H1 (cell line): ENCODE results near the gene ZYX. TPM values are rescaled to one million over a fixed set of nuclear protein-coding genes. Genes with fewer than 3 reads are reported as not detected.
A peak's percentile ranks its signal among the peaks of the same experiment; 100 is the strongest.

ENCODE experiments used
- CTCF ChIA-PET: fragments of 300-600 bp; sonication (Branson Sonifier 250); formaldehyde crosslinking; loops from one replicate; lab custom pipeline; 2021; ENCODE audit not compliant: partially characterized antibody; lab: Charles Lee
- POLR2A ChIA-PET: fragments of 300-600 bp; sonication (Branson Sonifier 250); formaldehyde crosslinking; loops from one replicate; lab custom pipeline; 2021; ENCODE audit warnings: inconsistent platforms; ENCODE audit not compliant: partially characterized antibody; lab: Charles Lee
- DNase-seq, 2 experiments: peaks; one replicate each; pipeline versions ENCODE4 v3.0.0 to v3.0.0-alpha.2; 2010 to 2022; ENCODE audit warnings: low spot score in 2 of 2, low read depth in 1 of 2, mixed read lengths in 1 of 2
- FAIRE-seq: peaks from 2 replicates; lab custom pipeline; 2011; peaks lifted over from hg19 to GRCh38; lab: Jason Lieb, UNC
- H2AFZ ChIP-seq: 2 replicates; pipeline ENCODE4 v1.8.1; 2012; ENCODE audit warnings: low read length, inconsistent platforms
- H2AK5ac ChIP-seq: 2 replicates; pipeline ENCODE4 v1.6.1; 2013; ENCODE audit warnings: low read depth, low read length
- H2BK120ac ChIP-seq: replicated peaks from 2 replicates; pipeline ENCODE3; 2013; ENCODE audit warnings: low read depth, low read length, inconsistent platforms
- H2BK12ac ChIP-seq: 2 replicates; pipeline ENCODE4 v1.6.1; 2013; ENCODE audit warnings: low read depth, low read length
- H2BK15ac ChIP-seq: 2 replicates; pipeline ENCODE4 v1.6.1; 2013; ENCODE audit warnings: low read length
- H2BK20ac ChIP-seq: 2 replicates; pipeline ENCODE4 v1.6.1; 2013; ENCODE audit warnings: low read length
- H2BK5ac ChIP-seq: 2 replicates; pipeline ENCODE4 v1.6.1; 2013; ENCODE audit warnings: low read depth, low read length
- H3K14ac ChIP-seq: 2 replicates; pipeline ENCODE4 v1.6.1; 2013; ENCODE audit warnings: inconsistent platforms; ENCODE audit not compliant: insufficient read length
- H3K18ac ChIP-seq: 2 replicates; pipeline ENCODE4 v1.6.1; 2013; ENCODE audit warnings: low read length; ENCODE audit errors: extremely low read depth
- H3K23ac ChIP-seq: 2 replicates; pipeline ENCODE4 v1.6.1; 2013; ENCODE audit warnings: inconsistent platforms; ENCODE audit not compliant: insufficient read length
- H3K23me2 ChIP-seq: 2 replicates; pipeline ENCODE4 v1.6.1; 2013; ENCODE audit warnings: low read depth, low read length
- H3K27ac ChIP-seq: 2 replicates; pipeline ENCODE4 v1.6.1; 2011; ENCODE audit warnings: low read depth, low read length, inconsistent platforms
- H3K27me3 ChIP-seq, 4 experiments: replicated peaks in 1 of 4; 1 replicate in 1 of 4; 2 replicates in 3 of 4; pipeline versions ENCODE4 v1.6.1 to v1.8.1; 2011 to 2013; ENCODE audit warnings: low read length in 3 of 4, mild to moderate bottlenecking in 3 of 4, inconsistent platforms in 2 of 4, mixed read lengths in 2 of 4, moderate library complexity in 1 of 4; ENCODE audit not compliant: control insufficient read depth in 3 of 4, insufficient read depth in 3 of 4; ENCODE audit errors: extremely low read depth in 1 of 4
- H3K36me3 ChIP-seq, 4 experiments: 2 replicates each; pipeline versions ENCODE4 v1.6.1 to v1.8.1; 2011 to 2013; ENCODE audit warnings: mild to moderate bottlenecking in 4 of 4, low read length in 3 of 4, moderate library complexity in 2 of 4, control low read depth in 1 of 4, inconsistent platforms in 1 of 4; ENCODE audit not compliant: insufficient read depth in 4 of 4, control insufficient read depth in 2 of 4
- H3K4ac ChIP-seq: replicated peaks from 2 replicates; pipeline ENCODE3; 2013; ENCODE audit warnings: low read length, low read depth, mixed read lengths, inconsistent platforms; ENCODE audit not compliant: insufficient read length
- H3K4me1 ChIP-seq, 4 experiments: replicated peaks in 1 of 4; 1 replicate in 1 of 4; 2 replicates in 3 of 4; pipeline versions ENCODE4 v1.6.1 to v1.8.1; 2011 to 2013; ENCODE audit warnings: low read length in 3 of 4, inconsistent platforms in 2 of 4, mixed read lengths in 1 of 4; ENCODE audit not compliant: insufficient read depth in 4 of 4, control insufficient read depth in 3 of 4
- H3K4me2 ChIP-seq, 2 experiments: 2 replicates each; pipeline versions ENCODE4 v1.6.1 to v1.8.1; 2011 to 2013; ENCODE audit warnings: low read depth in 2 of 2, low read length in 2 of 2, control low read depth in 1 of 2, inconsistent platforms in 1 of 2, mild to moderate bottlenecking in 1 of 2; ENCODE audit not compliant: insufficient read depth in 1 of 2
- H3K4me3 ChIP-seq, 4 experiments: fragments of 200-600, 300-600 bp in 1 of 4; sonication (generic), shearing (Covaris generic), sonication (Bioruptor Twin) in 1 of 4; 2 replicates each; pipeline versions ENCODE4 v1.5.1 to v1.8.1; 2011 to 2016; ENCODE audit warnings: low read length in 4 of 4, low read depth in 3 of 4, control low read depth in 2 of 4, inconsistent platforms in 2 of 4, mild to moderate bottlenecking in 2 of 4, mixed read lengths in 1 of 4, moderate library complexity in 1 of 4; ENCODE audit not compliant: insufficient read depth in 2 of 4; ENCODE audit errors: extremely low read depth in 1 of 4
- H3K56ac ChIP-seq: replicated peaks from 2 replicates; pipeline ENCODE3; 2013; ENCODE audit warnings: low read depth, mild to moderate bottlenecking, mixed read lengths, low read length, inconsistent platforms; ENCODE audit not compliant: insufficient read length
- H3K79me1 ChIP-seq: 2 replicates; pipeline ENCODE4 v1.6.1; 2013; ENCODE audit warnings: low read depth, low read length, control low read depth
- H3K79me2 ChIP-seq, 2 experiments: 2 replicates each; pipeline versions ENCODE4 v1.6.1 to v1.8.1; 2012 to 2013; ENCODE audit warnings: low read length in 2 of 2, mild to moderate bottlenecking in 2 of 2, inconsistent platforms in 1 of 2; ENCODE audit not compliant: insufficient read depth in 2 of 2, control insufficient read depth in 1 of 2
- H3K9ac ChIP-seq, 4 experiments: replicated peaks in 1 of 4; 1 replicate in 1 of 4; 2 replicates in 3 of 4; pipeline versions ENCODE4 v1.6.1 to v1.8.1; 2011 to 2013; ENCODE audit warnings: low read depth in 3 of 4, low read length in 3 of 4, control low read depth in 2 of 4, mild to moderate bottlenecking in 2 of 4, moderate library complexity in 2 of 4, inconsistent platforms in 1 of 4; ENCODE audit errors: extremely low read depth in 1 of 4
- H3K9me3 ChIP-seq, 2 experiments: 2 replicates each; pipeline versions ENCODE4 v1.6.1 to v1.8.1; 2012 to 2013; ENCODE audit warnings: mild to moderate bottlenecking in 2 of 2, moderate library complexity in 2 of 2, control low read depth in 1 of 2, inconsistent platforms in 1 of 2, low read depth in 1 of 2, low read length in 1 of 2, mixed read lengths in 1 of 2; ENCODE audit not compliant: insufficient read depth in 2 of 2
- H4K20me1 ChIP-seq, 2 experiments: replicated peaks in 1 of 2; 2 replicates each; pipeline versions ENCODE3 to v1.8.1; 2011 to 2013; ENCODE audit warnings: inconsistent platforms in 2 of 2, low read length in 2 of 2, mild to moderate bottlenecking in 1 of 2; ENCODE audit not compliant: insufficient read depth in 2 of 2, control insufficient read depth in 1 of 2
- H4K5ac ChIP-seq: 2 replicates; pipeline ENCODE4 v1.6.1; 2013; ENCODE audit warnings: low read length, low read depth, mixed read lengths, inconsistent platforms; ENCODE audit not compliant: insufficient read length
- H4K8ac ChIP-seq: 2 replicates; pipeline ENCODE4 v1.8.0; 2013; ENCODE audit warnings: mild to moderate bottlenecking, moderate library complexity, low read length, inconsistent platforms; ENCODE audit not compliant: insufficient read depth; ENCODE audit errors: extremely low read depth
- H4K91ac ChIP-seq: replicated peaks from 2 replicates; pipeline ENCODE3; 2013; ENCODE audit warnings: low read length, mixed read lengths, inconsistent platforms; ENCODE audit not compliant: insufficient read length
- ASH2L ChIP-seq: fragments of 200-600, 300-600 bp; sonication (generic); IDR thresholded peaks from one replicate; pipeline ENCODE4 v1.7.1; 2017; ENCODE audit warnings: low read length
- CBX5 ChIP-seq: fragments of 300-800, 300-1000 bp; sonication (generic); IDR thresholded peaks from 2 replicates; pipeline ENCODE4 v1.7.1; 2016; ENCODE audit warnings: antibody characterized with exemption, low read length, low read depth
- CTBP2 ChIP-seq: IDR thresholded peaks from 2 replicates; pipeline ENCODE4 v1.7.0; 2011; ENCODE audit warnings: borderline replicate concordance, mild to moderate bottlenecking, moderate library complexity, mixed read lengths, low read length; ENCODE audit not compliant: insufficient read depth, insufficient read length
- EP300 ChIP-seq, 2 experiments: IDR thresholded peaks; 1 replicate in 1 of 2; 2 replicates in 1 of 2; pipeline ENCODE4 v1.6.1; 2011 to 2012; ENCODE audit warnings: low read depth in 2 of 2, low read length in 2 of 2, mild to moderate bottlenecking in 2 of 2, borderline replicate concordance in 1 of 2, inconsistent platforms in 1 of 2, moderate library complexity in 1 of 2
- POU5F1 ChIP-seq: IDR thresholded peaks from 2 replicates; pipeline ENCODE4 v1.6.1; 2011; ENCODE audit warnings: low read depth, mild to moderate bottlenecking, low read length, moderate library complexity
- SIN3A ChIP-seq, 2 experiments: IDR thresholded peaks in 1 of 2; conservative IDR thresholded peaks in 1 of 2; 2 replicates each; pipeline ENCODE4 v1.6.1; 2011 to 2012; ENCODE audit warnings: low read length in 2 of 2, improper control_type of control experiment in 1 of 2, low read depth in 1 of 2, mild to moderate bottlenecking in 1 of 2
- SP1 ChIP-seq: IDR thresholded peaks from 2 replicates; pipeline ENCODE4 v1.6.1; 2011; ENCODE audit warnings: low read depth, low read length
- SP2 ChIP-seq: IDR thresholded peaks from 2 replicates; pipeline ENCODE4 v1.6.1; 2012; ENCODE audit warnings: mild to moderate bottlenecking, low read length, inconsistent platforms
- SUZ12 ChIP-seq: fragments of 200-600 bp; sonication (generic); IDR thresholded peaks from 2 replicates; pipeline ENCODE4 v1.6.1; 2012; ENCODE audit warnings: mild to moderate bottlenecking, inconsistent platforms, low read length, moderate library complexity, mixed read lengths
- WGBS, 2 experiments: shearing (Covaris generic) in 1 of 2; methylation state at CpG; one replicate each; pipeline versions ENCODE4 v1.1.6 to v1.1.7; 2013 to 2015; ENCODE audit warnings: low lambda C conversion rate in 2 of 2, mixed read lengths in 2 of 2, inconsistent platforms in 1 of 2, low coverage in 1 of 2, missing lambda C conversion rate in 1 of 2; ENCODE audit not compliant: insufficient replicate concordance in 2 of 2, insufficient coverage in 1 of 2, insufficient read length in 1 of 2; ENCODE audit errors: extremely low coverage in 1 of 2, missing lambda C conversion rate in 1 of 2; 5-methylcytosine and 5-hydroxymethylcytosine counted together
- polyA plus RNA-seq, 7 experiments: library from polyadenylated mRNA; depleted of rRNA in 3 of 7; stranded (reverse) in 5 of 7; unstranded in 2 of 7; fragments of >200 nt in 5 of 7; fragments of 200-250 nt in 2 of 7; gene quantifications; 1 replicate in 5 of 7; 2 replicates in 1 of 7; 4 replicates in 1 of 7; pipeline versions ENCODE4 v1.2.1 to v1.2.3, GENCODE V29; 2011 to 2013; ENCODE audit warnings: missing spikeins in 2 of 7, mixed read lengths in 2 of 7
- total RNA-seq: library from RNA; stranded (reverse); fragmentation: NEBNext Ultra II Directional; extraction: Animal tissue kit (Norgen Biotek cat#: 25700); gene quantifications from 2 replicates; pipeline ENCODE4 v1.2.1, GENCODE V29; 2021
- TF ChIP-seq, protein P1 (sequence below): IDR thresholded peaks from 2 replicates; pipeline ENCODE4 v1.6.1; 2012; ENCODE audit warnings: inconsistent platforms

The ZYX gene
- total and polyA plus RNA-seq, 2 of the 8 experiments (the other 6 are each of a cell fraction or from before 2014, with no cell fraction given): 40.6 to 159 TPM

GRCh38 chr7:143369678-143370651 is 11.2 kb upstream of the ZYX start:
- no peak overlapping the region for H2BK120ac ChIP-seq
- H3K23me2 ChIP-seq: no peaks in the 10 kb centered on the region
- no peak overlapping the region for H2BK15ac ChIP-seq
- peak overlapping the region; percentile 55; the same call in 1 of the 2 replicates for H2BK5ac ChIP-seq
- H2BK12ac ChIP-seq: peak overlapping the region; percentile 85; the same call in 1 of the 2 replicates
- no peak overlapping the region for H3K14ac ChIP-seq
- FAIRE-seq: no peak
- no peak overlapping the region; the same call in none of the 2 replicates for H3K18ac ChIP-seq
- peak overlapping the region; percentile 97 for H2BK20ac ChIP-seq
- no peaks in the 10 kb centered on the region for H3K36me3 ChIP-seq
- H3K4me2 ChIP-seq: peak overlapping the region; percentile 45 to 46
- H4K91ac ChIP-seq: peak overlapping the region; percentile 3
- H3K56ac ChIP-seq: no peak overlapping the region
- DNase-seq: peak in 1 of 2 experiments; percentile 54
- H3K4me3 ChIP-seq: peak overlapping the region in 1 of 4 experiments; percentile 28; a peak in 2 of 8 replicates
- POLR2A ChIA-PET: interaction anchor here (0.8 to 19.0 kb wide), 6 partner anchors 8 to 85 kb away, joined by 3 to 518 read pairs (median 6); partner anchors contain the start of genes EPHA1 and ZYX
- no peak overlapping the region for H3K9ac ChIP-seq
- no peak overlapping the region for H3K4ac ChIP-seq
- H4K5ac ChIP-seq: no peak overlapping the region
- H3K79me1 ChIP-seq: no peaks in the 10 kb centered on the region
- H4K8ac ChIP-seq: no peak overlapping the region; the same call in 1 of the 2 replicates
- H3K27ac ChIP-seq: no peak overlapping the region
- no peak overlapping the region for H3K23ac ChIP-seq
- 72% methylated on average over 12 of the region's 12 CpGs; no CpG with 5 or more reads in 1 of the 2 experiments for WGBS, 2 experiments
- no peak overlapping the region for H2AK5ac ChIP-seq
- H3K4me1 ChIP-seq: peaks cover 6 to 22% (median 13%) of the 10 kb centered on the region in 4 experiments; a peak in 5 of 7 replicates
- H3K27me3 ChIP-seq: no peaks in the 10 kb centered on the region
- H3K79me2 ChIP-seq: no peaks in the 10 kb centered on the region
- H3K9me3 ChIP-seq: no peaks in the 10 kb centered on the region
- no peak overlapping the region for H2AFZ ChIP-seq
- no peaks in the 10 kb centered on the region for H4K20me1 ChIP-seq
- CTCF ChIA-PET: interaction anchor here (0.8 to 17.5 kb wide), 13 partner anchors 8 to 129 kb away, joined by 3 to 359 read pairs (median 5); partner anchors contain the start of gene EPHA1
- peak; percentile 95 for TF ChIP-seq SP1
- TF ChIP-seq CBX5: no peak
- no peak for TF ChIP-seq EP300 (IDR thresholded peaks at IDR 0.05; ENCODE audit: borderline replicate concordance in 1 of 2, low read depth in 2 of 2, low read length in 2 of 2)
- peak; percentile 16; the same call in 1 of the 2 replicates for TF ChIP-seq POU5F1
- TF ChIP-seq CTBP2: no peak
- TF ChIP-seq SP2: no peak
- TF ChIP-seq SUZ12: no peak
- TF ChIP-seq ASH2L: peak; percentile 79
- TF ChIP-seq, protein P1, sequence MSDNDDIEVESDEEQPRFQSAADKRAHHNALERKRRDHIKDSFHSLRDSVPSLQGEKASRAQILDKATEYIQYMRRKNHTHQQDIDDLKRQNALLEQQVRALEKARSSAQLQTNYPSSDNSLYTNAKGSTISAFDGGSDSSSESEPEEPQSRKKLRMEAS: no peak
- TF ChIP-seq SIN3A (conservative IDR thresholded peaks at IDR 0.05 in 1 of 2, IDR thresholded peaks at IDR 0.05 in 1 of 2; ENCODE audit: low read depth in 1 of 2, low read length in 2 of 2): no peak
